ENCODE results near the gene UFSP1. TPM values are rescaled to one million over a fixed set of nuclear protein-coding genes. Genes with fewer than 3 reads are reported as not detected.

Gene UFSP1
- total RNA-seq, 6 experiments from 2014 or later = 1.0 to 3.4 (median 2.1) TPM

DNA sequence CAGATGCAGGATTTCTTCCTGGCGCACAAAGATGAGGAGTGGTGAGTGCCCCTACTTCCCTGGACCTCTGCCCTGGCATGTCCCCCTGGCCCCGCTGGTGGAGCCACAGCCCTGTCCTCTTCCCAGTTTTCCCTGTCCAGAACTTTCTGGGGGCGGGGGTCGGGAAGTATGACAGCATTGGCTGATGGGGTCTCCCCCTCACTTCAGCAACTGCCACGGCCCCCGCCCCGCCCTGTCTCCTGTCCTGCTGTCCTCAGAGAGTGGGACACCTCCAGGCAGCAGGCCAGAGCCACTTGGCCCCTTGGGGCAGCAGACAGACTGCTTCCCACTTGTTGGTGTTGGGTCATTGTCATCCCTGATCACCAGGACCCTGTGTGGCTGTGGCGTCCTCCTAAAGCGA lies 7.3 kb downstream of the UFSP1 start:
- H3K27ac ChIP-seq = no peak overlapping the region
- intact Hi-C loops (cut with DNase I) = no loop called here
- H3K4me1 ChIP-seq = peaks cover 0 to 6% (median 0%) of the 10 kb centered on the region in 4 donors
- DNase-seq (no peak), ATAC-seq (no peak)
- no peak overlapping the region for H3K4me3 ChIP-seq
- H3K36me3 ChIP-seq = peaks cover 5 to 81% (median 29%) of the 10 kb centered on the region in 4 donors
- 90% methylated on average over 2 of the region's 9 CpGs for WGBS (ENCODE audit: insufficient coverage, low coverage, low lambda C conversion rate, missing lambda C conversion rate)
- H3K9me3 ChIP-seq = no peaks in the 10 kb centered on the region
- TF ChIP-seq, protein P1, sequence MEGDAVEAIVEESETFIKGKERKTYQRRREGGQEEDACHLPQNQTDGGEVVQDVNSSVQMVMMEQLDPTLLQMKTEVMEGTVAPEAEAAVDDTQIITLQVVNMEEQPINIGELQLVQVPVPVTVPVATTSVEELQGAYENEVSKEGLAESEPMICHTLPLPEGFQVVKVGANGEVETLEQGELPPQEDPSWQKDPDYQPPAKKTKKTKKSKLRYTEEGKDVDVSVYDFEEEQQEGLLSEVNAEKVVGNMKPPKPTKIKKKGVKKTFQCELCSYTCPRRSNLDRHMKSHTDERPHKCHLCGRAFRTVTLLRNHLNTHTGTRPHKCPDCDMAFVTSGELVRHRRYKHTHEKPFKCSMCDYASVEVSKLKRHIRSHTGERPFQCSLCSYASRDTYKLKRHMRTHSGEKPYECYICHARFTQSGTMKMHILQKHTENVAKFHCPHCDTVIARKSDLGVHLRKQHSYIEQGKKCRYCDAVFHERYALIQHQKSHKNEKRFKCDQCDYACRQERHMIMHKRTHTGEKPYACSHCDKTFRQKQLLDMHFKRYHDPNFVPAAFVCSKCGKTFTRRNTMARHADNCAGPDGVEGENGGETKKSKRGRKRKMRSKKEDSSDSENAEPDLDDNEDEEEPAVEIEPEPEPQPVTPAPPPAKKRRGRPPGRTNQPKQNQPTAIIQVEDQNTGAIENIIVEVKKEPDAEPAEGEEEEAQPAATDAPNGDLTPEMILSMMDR (IDR thresholded peaks at IDR 0.05) = no peak
- no peak for TF ChIP-seq POLR2A (IDR thresholded peaks at IDR 0.05)
- H3K27me3 ChIP-seq = no peaks in the 10 kb centered on the region

DNA sequence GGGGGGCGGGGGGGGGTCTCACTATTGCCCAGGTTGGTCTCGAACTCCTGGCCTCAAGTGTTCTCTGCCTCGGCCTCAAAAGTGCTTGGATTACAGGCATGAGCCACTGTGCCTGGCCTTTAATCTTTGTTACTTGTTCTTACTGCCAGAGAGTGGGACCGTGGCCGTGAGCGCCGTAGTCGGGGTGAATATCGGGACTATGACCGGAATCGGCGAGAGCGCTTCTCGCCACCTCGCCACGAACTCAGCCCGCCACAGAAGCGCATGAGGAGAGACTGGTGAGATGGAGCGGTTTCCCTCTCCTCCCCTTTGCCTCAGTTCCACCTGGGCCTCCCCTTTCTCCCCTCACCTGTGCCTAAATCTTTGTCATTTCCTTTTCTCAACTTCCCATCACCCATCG lies 8.4 kb downstream of the UFSP1 start:
- Histone ChIP-seq H3K9me3 (no peaks in the 10 kb centered on the region), H3K4me3 (no peak overlapping the region), H3K27ac (no peak overlapping the region), H3K4me1 (peaks cover 0 to 17% (median 5%) of the 10 kb centered on the region in 4 donors), H3K27me3 (no peaks in the 10 kb centered on the region), H3K36me3 (peaks cover 5 to 70% (median 24%) of the 10 kb centered on the region in 4 donors)
- intact Hi-C loops (cut with DNase I) = no loop called here
- DNase-seq (no peak), ATAC-seq (no peak)
- no peak for TF ChIP-seq POLR2A (IDR thresholded peaks at IDR 0.05)
- TF ChIP-seq, protein P1 (IDR thresholded peaks at IDR 0.05) = no peak
- WGBS (ENCODE audit: insufficient coverage, low coverage, low lambda C conversion rate, missing lambda C conversion rate) = 96% methylated on average over 20 of the region's 20 CpGs

DNA sequence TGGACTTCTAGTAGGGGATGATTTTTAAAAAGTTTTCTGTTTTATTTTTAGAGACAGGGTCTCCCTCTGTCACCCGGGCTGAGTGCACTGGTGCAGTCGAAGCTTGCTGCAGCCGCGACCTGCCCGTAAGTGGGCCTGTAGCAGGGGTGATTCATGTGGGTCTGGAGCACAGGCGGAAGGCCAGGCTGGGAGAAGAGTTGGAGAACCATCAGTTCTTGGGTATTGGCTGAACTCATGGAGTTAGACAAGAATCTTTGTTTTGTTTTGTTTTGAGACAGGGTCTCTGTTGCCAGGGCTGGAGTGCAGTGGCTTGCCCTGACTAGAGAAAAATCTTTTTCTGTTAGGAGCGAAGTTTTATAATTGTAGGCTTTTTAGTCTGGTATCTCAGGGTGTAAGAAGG lies 8.9 kb downstream of the UFSP1 start:
- Histone ChIP-seq H3K36me3 (peaks cover 5 to 65% (median 21%) of the 10 kb centered on the region in 4 donors), H3K4me1 (peaks cover 0 to 22% (median 7%) of the 10 kb centered on the region in 4 donors), H3K4me3 (no peak overlapping the region), H3K27me3 (no peaks in the 10 kb centered on the region), H3K9me3 (no peaks in the 10 kb centered on the region), H3K27ac (no peak overlapping the region)
- 100% methylated on average over 3 of the region's 7 CpGs for WGBS (ENCODE audit: insufficient coverage, low coverage, low lambda C conversion rate, missing lambda C conversion rate)
- DNase-seq (no peak), ATAC-seq (no peak)
- intact Hi-C loops (cut with DNase I) = no loop called here
- no peak for TF ChIP-seq POLR2A (IDR thresholded peaks at IDR 0.05)
- TF ChIP-seq, protein P1 (IDR thresholded peaks at IDR 0.05) = no peak

DNA sequence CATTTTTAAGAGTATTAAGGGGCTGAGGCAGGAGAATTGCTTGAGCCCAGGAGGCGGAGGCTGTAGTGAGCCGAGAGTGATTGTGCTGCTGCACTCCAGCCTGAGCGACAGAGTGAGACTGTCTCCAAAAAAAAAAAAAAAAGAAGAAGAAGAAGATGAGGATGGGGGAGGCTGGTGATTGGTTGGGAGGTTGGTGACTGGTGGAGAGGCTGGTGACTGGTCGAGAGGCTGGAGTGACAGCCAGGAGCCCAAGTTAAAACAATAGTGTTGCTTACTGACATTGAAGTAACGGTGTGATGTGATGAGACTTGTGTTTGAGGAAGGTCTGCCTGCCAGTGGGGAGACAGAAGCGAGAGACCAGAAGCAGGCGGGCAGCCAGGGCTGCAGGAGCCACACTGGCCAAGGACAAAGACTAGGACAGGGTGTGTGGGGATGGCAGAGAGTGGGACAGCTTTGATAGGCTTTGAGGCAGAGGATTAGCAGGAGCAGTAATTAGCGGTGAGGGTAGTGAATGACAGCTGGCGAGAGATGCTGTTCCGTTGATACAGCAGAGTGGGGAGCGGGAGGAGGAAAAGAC lies 9.7 kb downstream of the UFSP1 start:
- ATAC-seq (no peak), DNase-seq (no peak)
- H3K27ac ChIP-seq = no peak overlapping the region
- H3K4me1 ChIP-seq = peaks cover 0 to 24% (median 7%) of the 10 kb centered on the region in 4 donors
- TF ChIP-seq, protein P1 (IDR thresholded peaks at IDR 0.05) = no peak
- no peak for TF ChIP-seq POLR2A (IDR thresholded peaks at IDR 0.05)
- no peaks in the 10 kb centered on the region for H3K27me3 ChIP-seq
- intact Hi-C loops (cut with DNase I) = no loop called here
- no peak overlapping the region for H3K4me3 ChIP-seq
- H3K36me3 ChIP-seq = peaks cover 5 to 57% (median 17%) of the 10 kb centered on the region in 4 donors
- H3K9me3 ChIP-seq = no peaks in the 10 kb centered on the region
- 76% methylated on average over 11 of the region's 11 CpGs for WGBS (ENCODE audit: insufficient coverage, low coverage, low lambda C conversion rate, missing lambda C conversion rate)
